ENCODE measurements around the gene BMAL1. TPM values are rescaled to one million over a fixed set of nuclear protein-coding genes. Genes with fewer than 3 reads are reported as not detected.
"Not testable (repeated sequence)": the region's sequence is repeated elsewhere in the genome, so short reads cannot be mapped to it uniquely, and the experiment has no call there.

The BMAL1 gene
- total RNA-seq, 1 donor from 2014 or later, result 7.3 TPM

GRCh38 chr11:13384908-13385640, 107.5 kb downstream of the BMAL1 start:
- Mint-ChIP-seq H3K27ac (no peak overlapping the region), H3K9me3 (no peaks in the 10 kb centered on the region), H3K27me3 (no peaks in the 10 kb centered on the region), H3K4me3 (no peak overlapping the region), H3K36me3 (peaks cover 31% of the 10 kb centered on the region), H3K4me1 (ENCODE audit: unreplicated experiment) (no peaks in the 10 kb centered on the region)
- no peak for DNase-seq (ENCODE audit: extremely low spot score, unreplicated experiment)
- peak; percentile 79 for TF ChIP-seq CTCF (conservative IDR thresholded peaks at IDR 0.05)

GRCh38 chr11:13386567-13386966, 109.0 kb downstream of the BMAL1 start:
- H3K27me3 Mint-ChIP-seq, result no peaks in the 10 kb centered on the region
- no peak overlapping the region for H3K4me3 Mint-ChIP-seq
- H3K36me3 Mint-ChIP-seq, result peaks cover 33% of the 10 kb centered on the region
- H3K27ac Mint-ChIP-seq, result no peak overlapping the region
- no peak for TF ChIP-seq CTCF (conservative IDR thresholded peaks at IDR 0.05)
- no peak for DNase-seq (ENCODE audit: extremely low spot score, unreplicated experiment)
- H3K9me3 Mint-ChIP-seq, result no peaks in the 10 kb centered on the region
- H3K4me1 Mint-ChIP-seq (ENCODE audit: unreplicated experiment), result no peaks in the 10 kb centered on the region

GRCh38 chr11:13388741-13389140, 111.2 kb downstream of the BMAL1 start:
- no peaks in the 10 kb centered on the region for H3K9me3 Mint-ChIP-seq
- H3K27me3 Mint-ChIP-seq, result no peaks in the 10 kb centered on the region
- no peaks in the 10 kb centered on the region for H3K4me1 Mint-ChIP-seq (ENCODE audit: unreplicated experiment)
- no peak overlapping the region for H3K4me3 Mint-ChIP-seq
- H3K27ac Mint-ChIP-seq, result no peak overlapping the region
- peaks cover 27% of the 10 kb centered on the region for H3K36me3 Mint-ChIP-seq
- DNase-seq (ENCODE audit: extremely low spot score, unreplicated experiment), result no peak
- TF ChIP-seq CTCF (conservative IDR thresholded peaks at IDR 0.05), result no peak

GRCh38 chr11:13391217-13391616, 113.6 kb downstream of the BMAL1 start:
- H3K4me3 Mint-ChIP-seq, result no peak overlapping the region
- H3K36me3 Mint-ChIP-seq, result peaks cover 27% of the 10 kb centered on the region
- TF ChIP-seq CTCF (conservative IDR thresholded peaks at IDR 0.05), result no peak
- H3K9me3 Mint-ChIP-seq, result no peaks in the 10 kb centered on the region
- H3K4me1 Mint-ChIP-seq (ENCODE audit: unreplicated experiment), result no peaks in the 10 kb centered on the region
- H3K27ac Mint-ChIP-seq, result no peak overlapping the region
- DNase-seq (ENCODE audit: extremely low spot score, unreplicated experiment), result no peak
- no peaks in the 10 kb centered on the region for H3K27me3 Mint-ChIP-seq

- H3K4me1 Mint-ChIP-seq (ENCODE audit: unreplicated experiment); H3K9me3 Mint-ChIP-seq; DNase-seq (ENCODE audit: extremely low spot score, unreplicated experiment); H3K27ac Mint-ChIP-seq; H3K4me3 Mint-ChIP-seq; H3K27me3 Mint-ChIP-seq: not testable (repeated sequence)
- H3K36me3 Mint-ChIP-seq, result peaks cover 23% of the 10 kb centered on the region
Observed at GRCh38 chr11:13398335-13398734, 120.7 kb downstream of the BMAL1 start.

- no peaks in the 10 kb centered on the region for H3K27me3 Mint-ChIP-seq
- H3K4me1 Mint-ChIP-seq (ENCODE audit: unreplicated experiment), result no peaks in the 10 kb centered on the region
- DNase-seq (ENCODE audit: extremely low spot score, unreplicated experiment), result no peak
- H3K36me3 Mint-ChIP-seq, result peaks cover 31% of the 10 kb centered on the region
- TF ChIP-seq CTCF (conservative IDR thresholded peaks at IDR 0.05), result no peak
- no peak overlapping the region for H3K4me3 Mint-ChIP-seq
- H3K9me3 Mint-ChIP-seq, result peaks cover 4% of the 10 kb centered on the region
- H3K27ac Mint-ChIP-seq, result no peak overlapping the region
Observed at GRCh38 chr11:13405220-13405619, 127.6 kb downstream of the BMAL1 start.

All from type B pancreatic cell (in vitro differentiated cells).